SK-N-MC (cell line): ENCODE measurements around the gene GUCY1A1.

Experiments
- EZH2 ChIP-seq: fragments of 200-600 bp; sonication (generic); IDR thresholded peaks from one replicate; pipeline ENCODE4 v1.6.1; 2017; ENCODE audit warnings: antibody characterized with exemption
- FOXP2 ChIP-seq: optimal IDR thresholded peaks from 2 replicates; pipeline ENCODE3; 2011; ENCODE audit warnings: mild to moderate bottlenecking, moderate library complexity; ENCODE audit not compliant: insufficient read depth; ENCODE audit errors: extremely low read length, control extremely low read depth
- POLR2AphosphoS5 ChIP-seq: IDR thresholded peaks from 2 replicates; pipeline ENCODE4 v1.6.1; 2012; ENCODE audit warnings: mild to moderate bottlenecking, low read depth, low read length, borderline replicate concordance

DNA sequence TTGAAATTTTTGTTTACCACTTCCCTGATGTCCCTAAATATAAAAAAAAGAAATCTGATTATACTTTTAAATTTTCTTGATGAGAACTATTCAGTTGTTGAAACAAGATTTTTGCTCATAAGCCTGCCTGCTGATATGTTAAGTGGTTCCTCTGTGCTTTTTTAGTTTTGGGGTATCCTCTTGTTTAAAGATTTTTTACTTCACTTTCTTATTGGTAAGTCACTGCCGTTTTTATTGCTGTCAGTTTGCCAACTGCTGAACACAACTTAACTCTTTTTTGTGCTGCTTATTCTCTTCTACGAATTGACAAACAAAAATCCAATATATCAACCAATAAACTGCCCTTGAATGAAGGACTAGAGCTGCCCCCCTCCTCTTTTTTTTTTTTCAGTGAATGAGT is 39.5 kb downstream of the GUCY1A1 start:
- TF ChIP-seq EZH2 (no peak), POLR2AphosphoS5 (no peak), FOXP2 (no peak)
